Measurements from ENCODE around the gene PLAGL2. TPM values are rescaled to one million over a fixed set of nuclear protein-coding genes. Genes with fewer than 3 reads are reported as not detected.

Gene PLAGL2
- total RNA-seq, 2 experiments from 2014 or later, result 15.6 to 16.9 TPM

DNA sequence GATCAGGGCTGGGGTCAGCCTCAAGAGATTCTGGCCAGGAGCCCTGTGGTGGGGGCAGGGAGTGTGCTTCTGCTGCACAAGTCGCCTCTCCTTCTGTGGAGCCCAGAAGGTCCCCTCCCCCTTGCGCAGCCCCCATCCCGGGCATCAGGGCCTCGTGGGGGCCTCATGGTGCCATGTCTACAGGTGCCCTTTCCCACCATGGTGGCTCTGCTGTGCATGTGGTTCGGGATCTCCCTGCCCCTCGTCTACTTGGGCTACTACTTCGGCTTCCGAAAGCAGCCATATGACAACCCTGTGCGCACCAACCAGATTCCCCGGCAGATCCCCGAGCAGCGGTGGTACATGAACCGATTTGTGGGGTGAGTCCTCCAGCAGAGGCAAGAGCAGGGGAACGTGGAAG lies 49.9 kb downstream of the PLAGL2 start:
- TF ChIP-seq, protein P1, sequence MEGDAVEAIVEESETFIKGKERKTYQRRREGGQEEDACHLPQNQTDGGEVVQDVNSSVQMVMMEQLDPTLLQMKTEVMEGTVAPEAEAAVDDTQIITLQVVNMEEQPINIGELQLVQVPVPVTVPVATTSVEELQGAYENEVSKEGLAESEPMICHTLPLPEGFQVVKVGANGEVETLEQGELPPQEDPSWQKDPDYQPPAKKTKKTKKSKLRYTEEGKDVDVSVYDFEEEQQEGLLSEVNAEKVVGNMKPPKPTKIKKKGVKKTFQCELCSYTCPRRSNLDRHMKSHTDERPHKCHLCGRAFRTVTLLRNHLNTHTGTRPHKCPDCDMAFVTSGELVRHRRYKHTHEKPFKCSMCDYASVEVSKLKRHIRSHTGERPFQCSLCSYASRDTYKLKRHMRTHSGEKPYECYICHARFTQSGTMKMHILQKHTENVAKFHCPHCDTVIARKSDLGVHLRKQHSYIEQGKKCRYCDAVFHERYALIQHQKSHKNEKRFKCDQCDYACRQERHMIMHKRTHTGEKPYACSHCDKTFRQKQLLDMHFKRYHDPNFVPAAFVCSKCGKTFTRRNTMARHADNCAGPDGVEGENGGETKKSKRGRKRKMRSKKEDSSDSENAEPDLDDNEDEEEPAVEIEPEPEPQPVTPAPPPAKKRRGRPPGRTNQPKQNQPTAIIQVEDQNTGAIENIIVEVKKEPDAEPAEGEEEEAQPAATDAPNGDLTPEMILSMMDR (IDR thresholded peaks at IDR 0.05), result no peak
- peaks cover 83% of the 10 kb centered on the region for H3K36me3 Mint-ChIP-seq (ENCODE audit: low read depth)
- H3K4me1 ChIP-seq (ENCODE audit: insufficient read depth, low read length), result no peaks in the 10 kb centered on the region
- H3K27ac ChIP-seq (ENCODE audit: low read depth in 1 of 2, low read length in 2 of 2), result no peak overlapping the region
- intact Hi-C loops (cut with DNase I, micrococcal nuclease), result loop anchor here in 1 of 2 experiments (2.0 kb wide), 1 partner anchor 495 kb away; no protein-coding TSS in a partner anchor
- no peaks in the 10 kb centered on the region for H3K27me3 Mint-ChIP-seq
- no peaks in the 10 kb centered on the region for H3K4me1 Mint-ChIP-seq (ENCODE audit: low read depth)
- no peak overlapping the region for H3K4me3 ChIP-seq (ENCODE audit: low read length)
- no peak overlapping the region for H3K27ac Mint-ChIP-seq
- H3K9me3 ChIP-seq (ENCODE audit: control insufficient read depth in 1 of 2, insufficient read depth in 1 of 2, low read length in 2 of 2), result no peaks in the 10 kb centered on the region
- ChIA-PET CTCF (no interaction called here), POLR2A (no interaction called here)
- no peaks in the 10 kb centered on the region for H3K27me3 ChIP-seq (ENCODE audit: control insufficient read depth in 1 of 2, insufficient read depth in 2 of 2, low read length in 2 of 2)
- no peaks in the 10 kb centered on the region for H3K9me3 Mint-ChIP-seq
- no peak overlapping the region for H3K4me3 Mint-ChIP-seq
- DNase-seq, result no peak
- ATAC-seq (ENCODE audit: poor library complexity), result no peak
- peaks cover 69% of the 10 kb centered on the region for H3K36me3 ChIP-seq (ENCODE audit: insufficient read depth, low read length)

DNA sequence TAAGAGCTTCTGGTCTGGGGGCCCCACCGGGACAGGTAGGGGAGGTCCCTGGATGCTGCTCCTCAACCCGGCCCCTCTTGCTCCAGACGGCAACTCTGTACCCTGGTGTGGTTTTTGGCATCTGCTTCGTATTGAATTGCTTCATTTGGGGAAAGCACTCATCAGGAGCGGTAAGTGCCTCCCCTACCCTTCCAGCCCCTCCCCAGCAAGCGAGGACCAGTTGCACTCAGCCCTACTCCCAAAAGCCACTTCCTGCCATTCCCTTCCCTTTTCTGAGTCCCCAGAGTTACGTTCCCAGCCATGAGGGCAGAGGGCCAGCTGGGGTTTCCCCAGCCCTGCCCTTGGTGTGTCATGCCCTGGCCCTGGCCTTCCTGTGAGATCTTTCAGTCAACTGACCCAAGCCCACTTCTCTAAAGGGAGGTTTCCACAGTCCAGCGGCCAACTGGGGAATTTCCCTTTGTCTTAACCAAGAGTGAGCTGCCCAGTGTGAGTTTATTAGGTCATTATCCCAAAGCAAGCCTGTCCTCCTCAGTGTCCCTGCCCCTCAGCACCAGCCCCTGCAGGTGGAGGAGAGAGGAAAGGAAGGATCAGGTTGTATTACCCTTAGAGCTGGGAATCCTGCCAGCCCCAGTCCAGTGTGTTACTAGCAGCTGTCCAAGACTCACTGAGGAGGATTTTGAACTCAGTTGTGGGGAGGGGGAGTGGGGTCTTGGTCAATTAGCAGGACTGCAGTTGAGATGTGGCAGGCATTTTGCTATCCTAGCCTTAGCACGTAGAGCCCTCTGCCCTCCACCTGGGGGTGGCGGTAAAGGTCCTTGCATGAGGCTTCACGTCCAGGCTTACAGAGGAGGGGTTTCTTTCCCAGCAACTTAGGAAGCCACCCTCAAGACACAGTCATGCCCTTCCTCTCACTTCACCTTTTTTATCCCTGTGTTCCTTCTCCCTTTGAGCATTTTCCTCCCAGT lies 52.2 kb downstream of the PLAGL2 start:
- no peaks in the 10 kb centered on the region for H3K4me1 ChIP-seq (ENCODE audit: insufficient read depth, low read length)
- peak; percentile 17 for ATAC-seq (ENCODE audit: poor library complexity)
- no peaks in the 10 kb centered on the region for H3K9me3 ChIP-seq (ENCODE audit: control insufficient read depth in 1 of 2, insufficient read depth in 1 of 2, low read length in 2 of 2)
- ChIA-PET POLR2A (no interaction called here), CTCF (interaction anchor here (0.6 kb wide), 1 partner anchor 170 kb away, joined by 5 read pairs; no protein-coding TSS in a partner anchor)
- DNase-seq, result peak in 6 of 14 experiments; percentile 8 to 80 (median 34)
- Mint-ChIP-seq H3K4me1 (ENCODE audit: low read depth) (no peaks in the 10 kb centered on the region), H3K27me3 (no peaks in the 10 kb centered on the region), H3K27ac (no peak overlapping the region), H3K9me3 (no peaks in the 10 kb centered on the region), H3K36me3 (ENCODE audit: low read depth) (peaks cover 80% of the 10 kb centered on the region), H3K4me3 (no peak overlapping the region)
- TF ChIP-seq, protein P1 (IDR thresholded peaks at IDR 0.05), result peak; percentile 13
- peaks cover 66% of the 10 kb centered on the region for H3K36me3 ChIP-seq (ENCODE audit: insufficient read depth, low read length)
- no peaks in the 10 kb centered on the region for H3K27me3 ChIP-seq (ENCODE audit: control insufficient read depth in 1 of 2, insufficient read depth in 2 of 2, low read length in 2 of 2)
- H3K27ac ChIP-seq (ENCODE audit: low read depth in 1 of 2, low read length in 2 of 2), result no peak overlapping the region
- intact Hi-C loops (cut with DNase I, micrococcal nuclease), result no loop called here
- H3K4me3 ChIP-seq (ENCODE audit: low read length), result no peak overlapping the region

DNA sequence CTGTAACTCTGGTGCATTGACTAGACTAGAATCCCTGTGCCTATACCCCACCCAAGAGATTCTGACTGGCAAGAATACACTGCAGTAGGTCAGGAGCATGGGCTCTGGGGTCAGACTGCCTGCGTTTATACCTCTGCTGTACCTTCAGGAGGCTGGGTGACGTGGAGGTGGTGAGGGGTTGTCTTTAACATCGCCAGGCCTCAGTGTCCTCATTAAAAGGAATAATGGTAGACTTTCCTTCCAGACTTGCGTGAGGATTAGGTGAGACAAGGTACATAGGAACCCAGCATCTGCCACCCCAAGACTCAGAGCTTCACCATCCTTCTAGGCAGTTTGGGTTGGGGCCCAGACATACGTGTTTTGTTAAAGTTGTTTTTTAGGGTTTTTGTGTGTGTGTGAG lies 53.8 kb downstream of the PLAGL2 start:
- Histone ChIP-seq H3K4me1 (ENCODE audit: insufficient read depth, low read length) (no peaks in the 10 kb centered on the region), H3K36me3 (ENCODE audit: insufficient read depth, low read length) (peaks cover 63% of the 10 kb centered on the region), H3K4me3 (ENCODE audit: low read length) (no peak overlapping the region), H3K9me3 (ENCODE audit: control insufficient read depth in 1 of 2, insufficient read depth in 1 of 2, low read length in 2 of 2) (no peaks in the 10 kb centered on the region), H3K27ac (ENCODE audit: low read depth in 1 of 2, low read length in 2 of 2) (no peak overlapping the region), H3K27me3 (ENCODE audit: control insufficient read depth in 1 of 2, insufficient read depth in 2 of 2, low read length in 2 of 2) (no peaks in the 10 kb centered on the region)
- Mint-ChIP-seq H3K9me3 (no peaks in the 10 kb centered on the region), H3K4me3 (no peak overlapping the region), H3K27ac (no peak overlapping the region), H3K27me3 (no peaks in the 10 kb centered on the region), H3K36me3 (ENCODE audit: low read depth) (peaks cover 79% of the 10 kb centered on the region), H3K4me1 (ENCODE audit: low read depth) (no peaks in the 10 kb centered on the region)
- CTCF ChIA-PET, result no interaction called here
- POLR2A ChIA-PET, result no interaction called here
- intact Hi-C loops (cut with DNase I, micrococcal nuclease), result no loop called here
- TF ChIP-seq, protein P1 (IDR thresholded peaks at IDR 0.05), result no peak
- no peak for ATAC-seq (ENCODE audit: poor library complexity)
- no peak for DNase-seq

Data from CD4-positive, alpha-beta T cell (primary cell).